ENCODE data around the gene CCL7.

CCL7 gene

DNA sequence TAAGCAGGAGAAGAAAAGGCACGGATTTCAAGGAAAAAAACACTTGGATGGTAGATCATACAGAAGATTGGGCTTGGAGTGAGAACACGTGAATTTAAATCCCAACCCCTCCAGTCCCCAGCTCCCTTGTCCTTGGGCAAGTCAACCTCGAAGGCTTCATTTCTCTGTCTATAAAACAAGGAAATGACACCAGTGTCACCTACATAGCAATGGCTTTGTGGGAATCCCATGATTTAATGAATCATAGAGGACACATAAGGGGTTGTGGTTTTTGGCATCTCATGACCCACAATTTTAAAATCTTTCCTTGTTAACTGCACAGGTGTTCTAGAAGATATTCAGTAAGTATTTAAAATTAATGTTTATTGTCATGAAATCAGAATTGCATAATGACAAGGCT is 23.1 kb upstream of the CCL7 start:
- no peak for DNase-seq (ENCODE audit: low read depth in 2 of 2)

DNA sequence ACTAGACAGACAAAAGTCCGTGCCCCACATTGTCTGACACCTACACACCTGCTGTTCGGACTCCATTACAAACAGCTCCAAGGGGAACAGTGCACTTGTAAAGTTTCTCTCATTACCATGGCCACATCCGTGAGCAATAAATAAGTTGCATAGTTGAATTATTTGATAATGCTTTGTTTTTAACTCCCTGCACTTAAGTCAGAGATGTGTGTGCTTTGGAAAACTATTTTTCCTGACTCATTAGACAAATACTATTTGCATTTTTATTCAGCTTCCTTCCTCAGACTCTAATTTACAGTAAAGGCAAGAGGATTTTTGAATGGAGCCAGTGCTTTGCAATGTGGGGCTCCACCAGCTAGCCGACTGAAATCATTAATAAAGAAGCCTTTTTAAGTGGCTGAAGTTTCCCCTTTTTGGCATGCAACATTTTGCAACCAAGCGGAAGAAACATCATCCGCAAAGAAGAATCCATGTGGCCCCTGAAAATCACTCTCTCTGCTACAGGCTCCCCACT is 21.5 kb upstream of the CCL7 start:
- DNase-seq (ENCODE audit: low read depth in 2 of 2), result no peak

DNA sequence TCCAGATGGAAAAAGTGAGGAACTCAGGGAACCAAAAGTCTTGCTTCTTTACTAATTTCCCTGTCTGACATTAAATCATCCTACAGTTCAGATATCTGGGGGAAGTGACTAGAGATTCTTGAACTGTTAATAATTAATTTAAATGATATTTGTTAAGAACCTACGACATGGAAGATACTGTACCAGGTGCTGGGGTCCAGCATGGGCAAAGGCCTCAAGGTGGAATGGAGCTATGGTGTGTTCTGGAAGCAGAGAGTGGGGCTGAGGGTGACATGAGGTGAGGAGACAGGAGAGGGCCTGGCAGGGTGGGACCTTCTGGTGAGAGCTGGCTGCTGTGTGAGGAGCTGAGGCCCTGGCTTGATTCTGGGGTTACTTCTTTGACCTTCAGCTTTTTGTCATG is 21.0 kb upstream of the CCL7 start:
- DNase-seq (ENCODE audit: low read depth in 2 of 2), result no peak

DNA sequence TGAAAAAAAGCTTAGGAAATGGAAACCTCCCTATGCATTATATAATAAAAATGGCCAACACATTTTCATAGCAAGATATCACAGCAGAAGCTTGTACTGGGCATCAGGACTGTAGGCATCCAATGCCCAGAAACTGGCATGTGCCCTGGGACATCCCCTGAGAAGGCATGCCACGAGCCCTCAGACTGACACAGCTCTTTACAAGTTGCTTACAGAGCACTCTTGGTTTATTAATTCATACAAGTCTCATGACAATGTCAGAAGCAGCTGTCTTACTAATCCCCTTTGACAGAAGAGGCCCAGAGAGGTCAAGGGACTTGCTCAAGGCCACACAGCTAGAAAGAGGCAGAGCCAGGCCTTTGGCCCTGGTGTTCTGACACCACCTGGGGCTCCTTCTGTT is 20.5 kb upstream of the CCL7 start:
- no peak for DNase-seq (ENCODE audit: low read depth in 2 of 2)

DNA sequence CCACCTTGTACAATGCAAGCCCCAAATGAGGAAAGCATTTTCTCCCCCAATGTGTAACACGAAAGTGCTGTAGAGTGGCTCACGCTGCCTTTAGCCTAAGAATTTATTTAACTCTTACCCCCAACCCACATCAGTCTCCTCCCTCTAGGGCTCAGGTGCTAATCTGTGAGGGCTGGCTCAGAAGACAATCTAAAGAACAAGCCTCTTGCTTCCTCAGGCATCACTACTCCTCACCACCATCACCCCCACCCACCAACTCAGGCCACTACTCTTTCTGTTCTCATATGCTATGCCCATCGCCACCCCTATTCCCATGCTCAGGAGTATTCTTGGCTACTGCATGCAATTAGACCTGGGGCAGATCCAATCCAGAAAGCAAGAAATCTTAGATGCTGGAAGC is 18.8 kb upstream of the CCL7 start:
- DNase-seq (ENCODE audit: low read depth in 2 of 2), result no peak

DNA sequence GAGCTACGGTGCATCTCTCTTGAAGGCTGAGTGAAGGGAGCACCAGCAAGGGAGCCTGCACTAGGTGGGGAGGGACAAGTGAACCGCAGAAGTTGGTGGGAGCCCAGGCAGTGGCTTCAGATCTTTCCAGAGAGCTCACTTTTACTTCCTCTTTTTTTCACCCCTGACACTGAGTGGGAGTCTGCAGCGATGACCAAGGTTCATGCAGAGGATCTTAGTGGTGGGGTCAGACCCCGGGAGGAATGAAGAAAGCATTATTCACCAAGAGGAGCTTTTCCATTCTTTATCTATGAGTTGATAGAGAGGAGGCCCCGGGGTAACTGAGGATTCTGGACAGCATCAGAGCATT is 18.0 kb upstream of the CCL7 start:
- no peak for DNase-seq (ENCODE audit: low read depth in 2 of 2)

DNA sequence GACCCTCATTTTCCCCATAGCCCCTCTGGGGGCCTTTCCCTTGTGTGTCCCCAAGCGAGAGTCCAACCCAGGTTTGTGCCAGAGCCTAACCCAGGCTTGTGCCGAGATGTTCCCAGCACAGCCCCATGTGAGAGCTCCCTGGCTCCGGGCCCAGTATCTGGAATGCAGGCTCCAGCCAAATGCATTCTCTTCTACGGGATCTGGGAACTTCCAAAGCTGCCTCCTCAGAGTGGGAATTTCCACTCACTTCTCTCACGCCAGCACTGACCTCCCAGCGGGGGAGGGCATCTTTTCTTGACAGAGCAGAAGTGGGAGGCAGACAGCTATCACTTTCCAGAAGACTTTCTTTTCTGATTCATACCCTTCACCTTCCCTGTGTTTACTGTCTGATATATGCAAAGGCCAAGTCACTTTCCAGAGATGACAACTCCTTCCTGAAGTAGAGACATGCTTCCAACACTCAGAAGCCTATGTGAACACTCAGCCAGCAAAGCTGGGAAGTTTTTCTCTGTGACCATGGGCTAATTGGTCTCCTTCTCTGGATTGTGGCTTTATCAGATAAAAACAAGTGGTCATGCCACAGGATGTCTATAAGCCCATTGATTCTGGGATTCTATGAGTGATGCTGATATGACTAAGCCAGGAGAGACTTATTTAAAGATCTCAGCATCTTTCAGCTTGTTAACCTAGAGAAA is 17.4 kb upstream of the CCL7 start:
- DNase-seq (ENCODE audit: low read depth in 2 of 2), result no peak

DNA sequence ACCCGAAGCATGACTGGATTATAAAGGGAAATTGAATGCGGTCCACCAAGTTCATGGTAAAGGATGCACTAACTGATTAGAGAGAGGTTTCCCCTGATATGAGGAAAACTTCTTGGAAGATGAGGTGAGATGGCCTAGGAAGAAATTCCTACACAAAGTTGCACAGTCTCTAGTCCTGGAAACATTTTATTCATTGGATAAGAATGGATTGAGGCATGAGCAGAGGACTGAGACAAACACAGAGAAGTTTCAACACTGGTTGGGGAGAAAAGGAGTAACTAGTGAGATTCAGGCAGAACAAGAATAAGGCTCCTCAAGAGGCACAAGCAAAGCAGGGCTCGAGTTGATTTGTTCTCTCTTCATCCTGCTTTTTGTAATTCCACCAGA is 16.9 kb upstream of the CCL7 start:
- no peak for DNase-seq (ENCODE audit: low read depth in 2 of 2)

DNA sequence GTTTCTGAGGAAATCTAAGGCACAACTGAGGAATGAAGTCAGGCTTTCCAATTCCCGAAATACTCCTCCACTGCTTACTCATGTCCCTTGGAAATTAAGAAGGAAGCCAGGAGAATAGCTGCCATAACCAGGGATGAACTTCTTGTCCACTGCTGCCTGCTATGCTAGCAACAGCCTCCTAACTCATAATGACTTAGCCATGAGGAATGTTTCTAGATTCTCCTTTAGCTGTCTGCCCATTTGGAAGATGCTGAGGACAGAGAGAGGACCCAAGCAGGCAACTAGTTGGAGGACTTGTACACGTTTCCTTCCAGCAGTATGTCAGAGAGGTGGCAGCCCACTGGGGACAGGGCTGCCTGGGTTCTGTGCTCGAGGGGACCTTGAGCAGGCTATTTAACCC is 15.9 kb upstream of the CCL7 start:
- DNase-seq (ENCODE audit: low read depth in 2 of 2), result no peak

DNA sequence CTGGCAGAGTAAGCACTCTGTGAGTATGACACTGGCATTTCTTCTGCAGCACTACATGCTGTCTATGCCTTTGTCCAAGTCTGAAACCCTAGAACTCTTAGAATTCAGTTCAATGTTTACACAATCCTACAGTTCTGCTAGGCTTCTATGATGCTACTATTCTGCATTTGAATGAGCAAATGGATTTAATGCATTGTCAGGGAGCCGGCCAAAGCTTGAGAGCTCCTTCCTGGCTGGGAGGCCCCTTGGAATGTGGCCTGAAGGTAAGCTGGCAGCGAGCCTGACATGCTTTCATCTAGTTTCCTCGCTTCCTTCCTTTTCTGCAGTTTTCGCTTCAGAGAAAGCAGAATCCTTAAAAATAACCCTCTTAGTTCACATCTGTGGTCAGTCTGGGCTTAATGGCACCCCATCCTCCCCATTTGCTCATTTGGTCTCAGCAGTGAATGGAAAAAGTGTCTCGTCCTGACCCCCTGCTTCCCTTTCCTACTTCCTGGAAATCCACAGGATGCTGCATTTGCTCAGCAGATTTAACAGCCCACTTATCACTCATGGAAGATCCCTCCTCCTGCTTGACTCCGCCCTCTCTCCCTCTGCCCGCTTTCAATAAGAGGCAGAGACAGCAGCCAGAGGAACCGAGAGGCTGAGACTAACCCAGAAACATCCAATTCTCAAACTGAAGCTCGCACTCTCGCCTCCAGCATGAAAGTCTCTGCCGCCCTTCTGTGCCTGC is 15.2 kb upstream of the CCL7 start, which contains the start of gene CCL2:
TSS of gene CCL2 (plus strand) at position 635 of the 730 bp plus-strand sequence. CDS start at position 700, 65 bp downstream.
- no peak for DNase-seq (ENCODE audit: low read depth in 2 of 2)

DNA sequence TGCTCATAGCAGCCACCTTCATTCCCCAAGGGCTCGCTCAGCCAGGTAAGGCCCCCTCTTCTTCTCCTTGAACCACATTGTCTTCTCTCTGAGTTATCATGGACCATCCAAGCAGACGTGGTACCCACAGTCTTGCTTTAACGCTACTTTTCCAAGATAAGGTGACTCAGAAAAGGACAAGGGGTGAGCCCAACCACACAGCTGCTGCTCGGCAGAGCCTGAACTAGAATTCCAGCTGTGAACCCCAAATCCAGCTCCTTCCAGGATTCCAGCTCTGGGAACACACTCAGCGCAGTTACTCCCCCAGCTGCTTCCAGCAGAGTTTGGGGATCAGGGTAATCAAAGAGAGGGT is 14.7 kb upstream of the CCL7 start:
- no peak for DNase-seq (ENCODE audit: low read depth in 2 of 2)

DNA sequence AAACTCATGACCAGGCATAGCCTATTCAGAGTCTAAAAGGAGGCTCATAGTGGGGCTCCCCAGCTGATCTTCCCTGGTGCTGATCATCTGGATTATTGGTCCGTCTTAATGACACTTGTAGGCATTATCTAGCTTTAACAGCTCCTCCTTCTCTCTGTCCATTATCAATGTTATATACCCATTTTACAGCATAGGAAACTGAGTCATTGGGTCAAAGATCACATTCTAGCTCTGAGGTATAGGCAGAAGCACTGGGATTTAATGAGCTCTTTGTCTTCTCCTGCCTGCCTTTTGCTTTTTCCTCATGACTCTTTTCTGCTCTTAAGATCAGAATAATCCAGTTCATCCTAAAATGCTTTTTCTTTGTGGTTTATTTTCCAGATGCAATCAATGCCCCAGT is 14.2 kb upstream of the CCL7 start:
- no peak for DNase-seq (ENCODE audit: low read depth in 2 of 2)

DNA sequence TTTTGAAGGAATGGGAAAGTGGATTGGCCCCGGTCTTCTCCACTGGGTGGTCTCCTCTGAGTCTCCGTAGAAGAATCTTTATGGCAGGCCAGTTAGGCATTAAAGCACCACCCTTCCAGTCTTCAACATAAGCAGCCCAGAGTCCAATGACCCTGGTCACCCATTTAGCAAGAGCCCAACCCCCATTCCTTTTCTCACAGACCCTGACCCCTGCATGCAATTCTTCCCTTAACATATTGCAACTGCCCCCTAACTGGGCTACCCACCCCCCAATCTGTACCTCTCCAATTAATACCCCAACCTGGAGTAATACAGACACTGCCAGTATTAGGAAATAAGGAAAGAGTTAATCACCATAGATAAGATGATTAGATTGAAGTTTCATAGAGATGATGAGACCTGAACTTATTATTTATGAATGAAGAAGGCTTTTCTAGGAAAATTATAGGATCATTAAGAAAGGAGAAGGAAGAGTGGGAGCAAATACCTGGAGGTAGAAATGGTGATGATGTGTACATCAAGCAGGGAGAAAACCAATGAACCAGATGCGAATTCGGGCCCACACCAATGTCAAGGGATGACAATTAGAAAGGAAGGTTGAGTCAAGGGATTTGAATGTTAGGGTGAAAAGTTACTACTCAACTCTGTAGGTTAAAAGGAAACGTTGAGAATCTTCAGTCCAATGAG is 12.6 kb upstream of the CCL7 start:
- DNase-seq (ENCODE audit: low read depth in 2 of 2), result no peak

DNA sequence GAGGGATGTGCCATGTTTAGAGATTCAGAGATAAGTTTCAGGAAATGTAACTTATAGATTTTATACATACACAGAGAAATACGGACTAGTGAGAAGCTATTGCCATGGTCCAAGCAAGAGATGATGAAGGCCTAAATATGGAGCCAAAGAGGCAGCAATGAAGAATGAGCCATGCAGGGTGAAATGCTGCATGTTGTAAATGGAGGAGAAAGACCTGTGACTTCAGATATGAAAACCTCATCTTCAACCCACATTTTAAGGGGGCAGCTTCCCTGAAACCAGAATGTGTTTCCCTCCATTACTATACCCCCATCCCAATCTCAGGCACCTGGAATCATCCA is 12.1 kb upstream of the CCL7 start:
- DNase-seq (ENCODE audit: low read depth in 2 of 2), result no peak

DNA sequence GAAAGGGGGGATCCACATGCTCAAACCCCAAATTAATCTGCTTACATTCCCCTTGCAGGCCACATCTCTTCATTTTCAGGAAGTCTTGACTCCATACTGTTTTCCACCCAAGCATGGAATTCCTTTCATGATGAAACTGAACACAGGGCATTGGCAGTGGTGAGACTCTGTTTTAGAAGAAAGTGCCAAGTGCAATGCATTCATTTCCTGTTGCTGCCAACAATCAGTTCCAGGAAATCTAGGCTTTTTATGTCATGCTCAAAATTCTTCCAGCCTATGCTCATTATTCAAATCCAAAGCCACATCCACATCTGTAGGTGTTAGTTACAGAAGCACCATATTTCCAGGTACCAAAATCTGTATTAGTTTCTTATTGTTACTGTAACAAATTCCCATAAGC is 10.9 kb upstream of the CCL7 start:
- no peak for DNase-seq (ENCODE audit: low read depth in 2 of 2)

DNA sequence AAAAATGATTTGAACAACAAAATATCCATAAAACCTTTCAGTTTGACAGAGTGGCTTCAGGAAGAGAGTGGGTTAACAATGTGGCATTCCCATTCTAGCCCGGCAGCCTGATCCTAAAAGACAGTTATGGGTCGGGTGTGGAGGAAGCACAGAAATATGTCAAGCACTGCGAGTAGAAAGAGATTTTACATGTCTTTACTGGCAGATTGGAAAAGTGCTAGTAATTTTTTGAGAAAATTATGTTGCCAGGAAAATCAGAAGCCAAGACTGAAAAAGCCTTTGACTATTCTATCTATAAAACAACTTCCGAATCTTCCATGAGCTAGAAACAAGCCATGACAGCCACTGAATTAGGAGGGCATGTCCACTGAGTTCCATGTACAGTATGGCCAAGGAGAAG is 9.2 kb upstream of the CCL7 start:
- no peak for DNase-seq (ENCODE audit: low read depth in 2 of 2)

DNA sequence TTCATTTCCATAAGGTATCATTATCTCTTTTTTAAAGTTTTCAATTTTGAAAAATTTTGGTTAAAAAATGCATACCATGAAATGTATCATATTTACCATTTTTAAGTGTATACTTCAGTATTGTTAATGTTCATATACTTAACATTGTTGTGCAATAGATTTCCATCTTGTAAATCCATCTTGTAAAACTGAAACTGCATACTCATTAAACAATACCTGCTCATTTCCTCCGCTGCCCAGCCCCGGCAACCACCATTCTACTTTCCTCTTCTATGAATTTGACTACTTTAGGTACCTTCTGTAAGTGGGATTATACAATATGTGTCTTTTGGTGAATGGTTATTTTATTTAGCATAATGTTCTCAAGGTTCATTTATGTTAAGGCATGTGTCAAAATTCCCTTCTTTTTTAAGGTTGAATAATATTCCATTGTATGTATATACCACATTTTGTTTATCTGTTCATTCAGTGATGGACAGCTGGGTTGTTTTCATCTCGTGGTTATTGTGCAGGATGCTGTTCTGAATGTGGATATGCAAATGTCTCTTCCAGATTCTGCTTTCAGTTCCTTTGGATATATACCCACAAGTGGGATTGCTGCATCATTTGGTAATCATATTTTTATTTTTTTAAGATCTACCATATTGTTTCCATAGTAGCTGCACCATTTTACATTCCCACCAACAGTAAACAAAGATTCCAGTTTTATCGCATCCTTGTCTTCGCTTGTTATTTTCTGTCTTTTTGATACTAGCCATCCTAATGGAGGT is 8.3 kb upstream of the CCL7 start:
- DNase-seq (ENCODE audit: low read depth in 2 of 2), result no peak

DNA sequence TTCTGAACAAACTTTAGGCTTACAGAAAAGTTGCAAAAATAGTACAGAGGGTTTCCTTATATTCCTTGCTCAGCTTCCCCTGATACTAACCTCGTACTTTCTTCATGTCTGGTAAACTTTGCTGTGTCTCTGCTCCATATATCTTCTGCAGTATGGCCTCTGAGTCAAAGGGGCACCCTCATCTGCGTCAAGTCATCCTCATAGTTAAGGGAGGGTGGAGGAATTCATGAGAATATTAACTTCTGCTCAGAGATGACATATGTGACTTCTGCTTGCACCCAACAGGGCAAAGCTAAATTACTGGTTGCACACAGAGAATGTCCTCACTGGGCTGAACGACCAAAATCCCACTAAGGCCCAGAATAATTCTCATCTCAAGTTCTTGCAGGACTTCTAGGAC is 4.3 kb upstream of the CCL7 start:
- no peak for DNase-seq (ENCODE audit: low read depth in 2 of 2)

DNA sequence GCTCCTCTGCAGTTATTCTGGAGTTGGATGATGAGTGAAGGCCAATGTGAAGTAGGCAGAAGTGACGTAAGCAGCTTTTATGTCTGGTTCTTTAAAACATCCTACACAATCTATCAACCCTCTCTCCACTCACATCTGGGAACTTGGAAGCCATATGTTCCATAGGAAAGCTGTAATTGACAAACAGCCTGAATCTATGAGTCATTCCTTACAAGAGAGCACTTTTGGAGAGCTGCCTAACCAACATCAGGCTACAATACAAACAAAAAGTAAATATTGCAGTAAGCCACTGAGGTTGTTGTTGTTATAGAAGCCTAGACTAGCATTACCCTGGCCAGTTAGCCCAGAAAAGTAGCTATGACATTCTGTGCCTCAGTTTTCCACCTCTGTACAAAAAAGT is 5.9 kb downstream of the CCL7 start:
- no peak for DNase-seq (ENCODE audit: low read depth in 2 of 2)

DNA sequence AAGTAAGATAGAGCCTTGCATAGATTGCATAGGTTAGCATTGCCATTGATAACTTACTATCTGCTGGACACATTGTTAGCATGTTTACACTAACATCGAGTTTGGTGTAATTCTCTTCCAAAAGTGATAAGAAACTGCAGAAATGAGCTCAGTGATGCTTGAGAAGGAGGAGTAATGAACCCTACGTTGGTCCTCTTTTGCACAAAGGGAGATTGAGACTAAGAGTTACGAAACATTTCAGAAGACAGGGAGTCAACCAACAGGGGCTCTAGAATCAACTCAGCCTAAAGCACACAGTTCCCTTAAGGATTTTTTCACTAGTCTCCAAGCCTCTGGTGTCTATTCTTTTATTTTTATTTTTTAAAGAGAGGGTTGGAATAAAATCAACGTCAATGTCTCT is 6.8 kb downstream of the CCL7 start:
- DNase-seq (ENCODE audit: low read depth in 2 of 2), result no peak

DNA sequence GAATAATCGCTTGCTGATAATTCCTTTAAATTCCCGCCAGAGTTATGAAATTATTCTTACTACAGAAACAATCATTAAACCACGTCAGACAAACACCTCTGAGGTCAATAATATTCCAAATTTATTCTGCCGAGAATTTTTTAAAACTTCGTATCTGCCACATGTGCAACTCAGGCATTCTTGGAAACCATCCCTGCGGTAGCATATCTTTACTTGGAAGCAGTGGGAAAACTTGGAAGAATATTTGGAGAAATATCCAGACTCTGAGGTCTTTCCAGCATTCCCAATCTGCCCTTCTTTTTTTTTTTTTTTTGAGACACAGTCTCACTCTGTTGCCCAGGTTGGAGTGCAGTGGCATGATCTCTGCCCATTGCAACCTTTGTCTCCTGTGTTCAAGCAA is 13.6 kb downstream of the CCL7 start:
- DNase-seq (ENCODE audit: low read depth in 2 of 2), result no peak

DNA sequence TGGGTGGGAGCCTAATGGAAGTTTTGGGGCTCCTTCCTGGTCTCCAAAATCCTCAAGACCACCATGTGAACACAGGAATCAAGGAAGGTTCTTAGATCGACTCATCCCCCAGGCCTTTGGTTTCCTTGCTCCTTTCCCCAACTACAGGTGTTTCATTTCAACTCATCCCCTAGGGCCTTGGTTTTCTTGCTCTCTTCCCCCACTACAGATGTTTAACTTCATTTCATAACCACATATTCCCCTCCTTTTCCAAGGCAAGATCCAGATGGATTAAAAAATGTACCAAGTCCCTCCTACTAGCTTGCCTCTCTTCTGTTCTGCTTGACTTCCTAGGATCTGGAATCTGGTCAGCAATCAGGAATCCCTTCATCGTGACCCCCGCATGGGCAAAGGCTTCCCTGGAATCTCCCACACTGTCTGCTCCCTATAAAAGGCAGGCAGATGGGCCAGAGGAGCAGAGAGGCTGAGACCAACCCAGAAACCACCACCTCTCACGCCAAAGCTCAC is 15.3 kb downstream of the CCL7 start, which contains the start of gene CCL11:
TSS of gene CCL11 (plus strand) at position 457 of the 507 bp plus-strand sequence. CDS start 67 bp downstream, outside the sequence.
- no peak for DNase-seq (ENCODE audit: low read depth in 2 of 2)

Data from stimulated activated CD8-positive, alpha-beta memory T cell treated with anti-CD3 and anti-CD28 coated beads, Interleukin-2, amount 100 ng/mL, for 1 hour (primary cell).